Smooth muscle cell (in vitro differentiated cells): ENCODE measurements around the gene C1orf52. TPM values are rescaled to one million over a fixed set of nuclear protein-coding genes. Genes with fewer than 3 reads are reported as not detected.

Source experiments
- DNase-seq: peaks from one replicate; lab custom pipeline; 2025; ENCODE audit not compliant: unreplicated experiment; lab: John Stamatoyannopoulos, UW
- H2AFZ ChIP-seq: fragments of 200-600 bp; sonication (generic); 2 replicates; pipeline ENCODE4 v1.6.0; 2016; ENCODE audit warnings: antibody characterized with exemption, low read depth, mild to moderate bottlenecking
- H3F3A ChIP-seq: fragments of 200-600 bp; sonication (generic); 2 replicates; pipeline ENCODE4 v1.6.0; 2017; ENCODE audit warnings: antibody characterized with exemption, low read depth
- H3K27ac ChIP-seq: fragments of 200-600 bp; sonication (generic); 2 replicates; pipeline ENCODE4 v1.5.1; 2016; ENCODE audit warnings: low read depth, mild to moderate bottlenecking
- H3K27me3 ChIP-seq: fragments of 200-600 bp; sonication (generic); 2 replicates; pipeline ENCODE4 v1.6.1; 2016; ENCODE audit warnings: low read depth, mild to moderate bottlenecking
- H3K36me3 ChIP-seq: fragments of 200-600 bp; sonication (generic); 2 replicates; pipeline ENCODE4 v1.5.1; 2016; ENCODE audit warnings: low read depth
- H3K4me1 ChIP-seq: fragments of 200-600 bp; sonication (generic); 2 replicates; pipeline ENCODE4 v1.5.1; 2016; ENCODE audit warnings: low read depth
- H3K4me2 ChIP-seq: fragments of 200-600 bp; sonication (generic); 2 replicates; pipeline ENCODE4 v1.6.0; 2016; ENCODE audit warnings: mild to moderate bottlenecking
- H3K4me3 ChIP-seq: fragments of 200-600 bp; sonication (generic); 2 replicates; pipeline ENCODE4 v1.5.1; 2016; ENCODE audit warnings: mild to moderate bottlenecking
- H3K79me2 ChIP-seq: fragments of 200-600 bp; sonication (generic); 2 replicates; pipeline ENCODE4 v1.6.0; 2016; ENCODE audit warnings: low read depth, mild to moderate bottlenecking
- H3K9ac ChIP-seq: fragments of 200-600 bp; sonication (generic); 2 replicates; pipeline ENCODE4 v1.6.0; 2016; ENCODE audit warnings: low read depth
- H3K9me3 ChIP-seq: fragments of 200-600 bp; sonication (generic); replicated peaks from 2 replicates; pipeline ENCODE4 v1.5.1; 2016; ENCODE audit warnings: low read depth
- H4K20me1 ChIP-seq: fragments of 200-600 bp; sonication (generic); 2 replicates; pipeline ENCODE4 v1.6.0; 2016; ENCODE audit warnings: low read depth
- CTCF ChIP-seq: fragments of 200-600 bp; sonication (generic); IDR thresholded peaks from 2 replicates; pipeline ENCODE4 v1.5.1; 2017; ENCODE audit warnings: borderline replicate concordance, mild to moderate bottlenecking, antibody characterized with exemption; ENCODE audit not compliant: insufficient read depth, poor library complexity, severe bottlenecking
- WGBS: methylation state at CpG from one replicate; pipeline ENCODE4 v1.1.7; 2016; ENCODE audit warnings: low lambda C conversion rate; 5-methylcytosine and 5-hydroxymethylcytosine counted together
- polyA plus RNA-seq: library from polyadenylated mRNA; unstranded; fragments of >200 nt; fragmentation: Nextera tagmentation; extraction: Ambion mirVana; gene quantifications from 2 replicates; pipeline ENCODE4 v1.2.1, GENCODE V29; 2016
- total RNA-seq: library from RNA; depleted of rRNA; stranded (reverse); fragments of >200 nt; gene quantifications from 2 replicates; pipeline ENCODE4 v1.2.3, GENCODE V29; 2014

C1orf52 gene
- total and polyA plus RNA-seq, 2 experiments from 2014 or later, result 39.4 to 46.4 TPM

- H3K79me2 ChIP-seq, result peaks cover 63% of the 10 kb centered on the region
- peaks cover 13% of the 10 kb centered on the region for H3F3A ChIP-seq
- H3K4me3 ChIP-seq, result no peak overlapping the region
- no peak for TF ChIP-seq CTCF
- H4K20me1 ChIP-seq, result peaks cover 70% of the 10 kb centered on the region
- no peak overlapping the region for H3K27ac ChIP-seq
- no peaks in the 10 kb centered on the region for H3K27me3 ChIP-seq
- H3K9ac ChIP-seq, result no peak overlapping the region
- peaks cover 16% of the 10 kb centered on the region for H3K36me3 ChIP-seq
- no peaks in the 10 kb centered on the region for H3K9me3 ChIP-seq
- H2AFZ ChIP-seq, result no peak overlapping the region
- H3K4me2 ChIP-seq, result no peak overlapping the region
- H3K4me1 ChIP-seq, result peaks cover 15% of the 10 kb centered on the region
- no peak for DNase-seq
Measured at GRCh38 chr1:85273397-85273796, 13.9 kb upstream of the C1orf52 start.

GRCh38 chr1:85268801-85269585, 9.5 kb upstream of the C1orf52 start:
- WGBS, result 95% methylated on average over 5 of the region's 5 CpGs
- Histone ChIP-seq H3K9ac (no peak overlapping the region), H3K27me3 (no peaks in the 10 kb centered on the region), H3K36me3 (peaks cover 36% of the 10 kb centered on the region), H2AFZ (no peak overlapping the region), H4K20me1 (peaks cover 69% of the 10 kb centered on the region), H3K4me1 (peaks cover under 1% of the 10 kb centered on the region), H3K9me3 (no peaks in the 10 kb centered on the region), H3K79me2 (peaks cover 46% of the 10 kb centered on the region), H3K4me2 (no peak overlapping the region), H3K27ac (no peak overlapping the region), H3F3A (no peaks in the 10 kb centered on the region), H3K4me3 (no peak overlapping the region)
- DNase-seq, result no peak
- no peak for TF ChIP-seq CTCF

- Histone ChIP-seq H3K4me2 (no peak overlapping the region), H4K20me1 (peaks cover 53% of the 10 kb centered on the region), H3K4me1 (no peaks in the 10 kb centered on the region), H3K27ac (no peak overlapping the region), H3K4me3 (no peak overlapping the region), H3K9ac (no peak overlapping the region), H2AFZ (no peak overlapping the region), H3K36me3 (peaks cover 36% of the 10 kb centered on the region), H3K9me3 (no peaks in the 10 kb centered on the region), H3K79me2 (peaks cover 29% of the 10 kb centered on the region), H3K27me3 (no peaks in the 10 kb centered on the region), H3F3A (no peaks in the 10 kb centered on the region)
- WGBS, result 98% methylated on average over 2 of the region's 2 CpGs
- DNase-seq, result no peak
- TF ChIP-seq CTCF, result no peak
Measured at GRCh38 chr1:85267313-85267712, 7.9 kb upstream of the C1orf52 start.

GRCh38 chr1:85264150-85264549, 4.7 kb upstream of the C1orf52 start:
- no peak overlapping the region for H3K4me2 ChIP-seq

More at GRCh38 chr1:85264150-85264549, 4.7 kb upstream of the C1orf52 start:
- H3K4me3 ChIP-seq, result no peak overlapping the region
- H3K36me3 ChIP-seq, result peaks cover 21% of the 10 kb centered on the region
- H3F3A ChIP-seq, result no peaks in the 10 kb centered on the region
- no peak overlapping the region for H3K9ac ChIP-seq
- DNase-seq, result no peak
- H3K27me3 ChIP-seq, result no peaks in the 10 kb centered on the region
- peaks cover 3% of the 10 kb centered on the region for H3K79me2 ChIP-seq
- no peaks in the 10 kb centered on the region for H3K4me1 ChIP-seq
- H4K20me1 ChIP-seq, result peaks cover 21% of the 10 kb centered on the region
- no peak for TF ChIP-seq CTCF
- no peak overlapping the region for H3K27ac ChIP-seq
- WGBS, result 87% methylated on average over 2 of the region's 2 CpGs
- H2AFZ ChIP-seq, result no peak overlapping the region
- no peaks in the 10 kb centered on the region for H3K9me3 ChIP-seq
